Measurements from ENCODE around the gene DRC3. TPM values are rescaled to one million over a fixed set of nuclear protein-coding genes. Genes with fewer than 3 reads are reported as not detected.

DRC3 gene
- polyA plus RNA-seq, 1 donor from 2014 or later = 1.9 TPM

GRCh38 chr17:18017958-18018357, 45.3 kb downstream of the DRC3 start:
- Histone ChIP-seq H3K4me2 (ENCODE audit: low read length) (no peak overlapping the region), H4K20me1 (ENCODE audit: insufficient read depth) (no peaks in the 10 kb centered on the region), H2AFZ (ENCODE audit: low read depth, low read length) (no peak overlapping the region), H3K9me3 (ENCODE audit: low read length) (no peaks in the 10 kb centered on the region), H3K4me3 (ENCODE audit: low read length) (no peak overlapping the region), H3K27ac (ENCODE audit: low read length) (no peak overlapping the region), H3K9me2 (ENCODE audit: insufficient read depth, low read length) (no peaks in the 10 kb centered on the region), H3K9ac (ENCODE audit: low read length) (no peak overlapping the region), H3F3A (ENCODE audit: insufficient read depth, low read length, poor library complexity, severe bottlenecking) (no peaks in the 10 kb centered on the region), H3K79me2 (replicated peaks; ENCODE audit: insufficient read depth, low read length) (no peaks in the 10 kb centered on the region), H3K36me3 (ENCODE audit: insufficient read depth, low read length) (no peaks in the 10 kb centered on the region), H3K27me3 (ENCODE audit: insufficient read depth, low read depth, low read length) (no peaks in the 10 kb centered on the region)
- TF ChIP-seq POLR2AphosphoS5 (IDR thresholded peaks at IDR 0.05) (no peak), SMC3 (conservative IDR thresholded peaks at IDR 0.05; ENCODE audit: poor library complexity) (no peak), EP300 (conservative IDR thresholded peaks at IDR 0.05; ENCODE audit: poor library complexity, severe bottlenecking) (no peak), CTCF (IDR thresholded peaks at IDR 0.05; ENCODE audit: poor library complexity, severe bottlenecking) (no peak), TAF1 (IDR thresholded peaks at IDR 0.05; ENCODE audit: low read depth) (no peak), REST (IDR thresholded peaks at IDR 0.05; ENCODE audit: borderline replicate concordance) (no peak), EZH2 (IDR thresholded peaks at IDR 0.05; ENCODE audit: borderline replicate concordance, insufficient read depth, low read length, poor library complexity, severe bottlenecking) (no peak), MXI1 (conservative IDR thresholded peaks at IDR 0.05; ENCODE audit: poor library complexity, severe bottlenecking) (no peak), RAD21 (conservative IDR thresholded peaks at IDR 0.05) (no peak)

GRCh38 chr17:18018411-18018921, 45.8 kb downstream of the DRC3 start:
- Histone ChIP-seq H3K9me3 (ENCODE audit: low read length) (no peaks in the 10 kb centered on the region), H3K36me3 (ENCODE audit: insufficient read depth, low read length) (no peaks in the 10 kb centered on the region), H3K9me2 (ENCODE audit: insufficient read depth, low read length) (no peaks in the 10 kb centered on the region), H3K9ac (ENCODE audit: low read length) (no peak overlapping the region), H3K79me2 (replicated peaks; ENCODE audit: insufficient read depth, low read length) (no peaks in the 10 kb centered on the region), H3K27me3 (ENCODE audit: insufficient read depth, low read depth, low read length) (no peaks in the 10 kb centered on the region), H3F3A (ENCODE audit: insufficient read depth, low read length, poor library complexity, severe bottlenecking) (no peaks in the 10 kb centered on the region), H3K4me3 (ENCODE audit: low read length) (no peak overlapping the region), H2AFZ (ENCODE audit: low read depth, low read length) (no peak overlapping the region), H3K27ac (ENCODE audit: low read length) (no peak overlapping the region), H3K4me2 (ENCODE audit: low read length) (no peak overlapping the region), H4K20me1 (ENCODE audit: insufficient read depth) (no peaks in the 10 kb centered on the region)
- TF ChIP-seq REST (IDR thresholded peaks at IDR 0.05; ENCODE audit: borderline replicate concordance) (no peak), EP300 (conservative IDR thresholded peaks at IDR 0.05; ENCODE audit: poor library complexity, severe bottlenecking) (no peak)

Data from neural cell (in vitro differentiated cells).